Panc1 (cell line): ENCODE data around the gene SIRPA. TPM values are rescaled to one million over a fixed set of nuclear protein-coding genes. Genes with fewer than 3 reads are reported as not detected.

Source experiments
- ATAC-seq: fragments of 200-7000 bp; cut with Tn5 transposase; 2 replicates; pipeline ENCODE4 v1.9.1; 2020; ENCODE audit warnings: mild to moderate bottlenecking, moderate library complexity
- BruUV-seq: library from RNA; stranded (reverse); fragments of 400-500 nt; replicated peaks from 2 replicates; lab custom pipeline; 2021; lab: Mats Ljungman, UMichigan
- CTCF ChIA-PET: fragments of 300-600 bp; sonication (Branson Sonifier 250); formaldehyde crosslinking; loops from one replicate; lab custom pipeline; 2022; ENCODE audit warnings: antibody characterized with exemption; lab: Charles Lee
- POLR2A ChIA-PET: fragments of 300-600 bp; sonication (Branson Sonifier 250); formaldehyde crosslinking; loops from one replicate; lab custom pipeline; 2022; ENCODE audit warnings: antibody characterized with exemption; lab: Charles Lee
- DNase-seq: peaks from one replicate; pipeline ENCODE4 v3.0.0-alpha.2; 2010; ENCODE audit warnings: low read depth, low spot score
- H3K27ac ChIP-seq: 2 replicates; pipeline ENCODE4 v1.5.1; 2011; ENCODE audit warnings: mild to moderate bottlenecking, low read length, inconsistent platforms
- H3K27me3 ChIP-seq: fragments of 200-500 bp; sonication (Bioruptor generic); 2 replicates; pipeline ENCODE4 v1.6.0; 2014; ENCODE audit warnings: low read length, inconsistent platforms; ENCODE audit not compliant: control insufficient read depth, insufficient read depth
- H3K36me3 ChIP-seq: fragments of 200-500 bp; sonication (Bioruptor generic); 2 replicates; pipeline ENCODE4 v1.5.1; 2014; ENCODE audit warnings: inconsistent platforms, mild to moderate bottlenecking, low read length, moderate library complexity; ENCODE audit not compliant: control insufficient read depth, insufficient read depth
- H3K4me1 ChIP-seq: 2 replicates; pipeline ENCODE4 v1.5.1; 2011; ENCODE audit warnings: inconsistent platforms, mild to moderate bottlenecking, low read length, moderate library complexity; ENCODE audit not compliant: control insufficient read depth, insufficient read depth
- H3K4me3 ChIP-seq, 2 experiments: 2 replicates each; pipeline ENCODE4 v1.5.1; 2011 to 2012; ENCODE audit warnings: low read depth in 2 of 2, low read length in 2 of 2, mild to moderate bottlenecking in 2 of 2, inconsistent platforms in 1 of 2, moderate library complexity in 1 of 2
- H3K9me3 ChIP-seq: fragments of 200-500 bp; sonication (Bioruptor generic); 2 replicates; pipeline ENCODE4 v1.5.1; 2014; ENCODE audit warnings: low read depth, mild to moderate bottlenecking, inconsistent platforms, low read length, moderate library complexity; ENCODE audit not compliant: control insufficient read depth, insufficient read depth
- POLR2AphosphoS5 ChIP-seq: IDR thresholded peaks from 2 replicates; pipeline ENCODE4 v1.6.1; 2012; ENCODE audit warnings: mild to moderate bottlenecking, low read depth, low read length, moderate library complexity
- REST ChIP-seq, 2 experiments: IDR thresholded peaks; 2 replicates each; pipeline ENCODE4 v1.6.1; 2011 to 2012; ENCODE audit warnings: low read depth in 2 of 2, control low read depth in 1 of 2, low read length in 1 of 2, mild to moderate bottlenecking in 1 of 2, moderate library complexity in 1 of 2; ENCODE audit not compliant: insufficient read depth in 1 of 2
- SIN3A ChIP-seq: IDR thresholded peaks from 2 replicates; pipeline ENCODE4 v1.6.1; 2012; ENCODE audit warnings: low read depth, mild to moderate bottlenecking, low read length, moderate library complexity, borderline replicate concordance; ENCODE audit not compliant: insufficient read depth
- TCF7L2 ChIP-seq: IDR thresholded peaks from 2 replicates; pipeline ENCODE4 v1.6.1; 2011; ENCODE audit warnings: mild to moderate bottlenecking, low read depth, low read length, inconsistent platforms
- in situ Hi-C: cut with HindIII; loops from 2 replicates; pipeline ENCODE4 v1.10.0; 2016; ENCODE audit warnings: low sequenced_read_pairs, low pct_unique_long_range_greater_than_20kb
- intact Hi-C: fragments of 100-400 bp; cut with micrococcal nuclease; formaldehyde crosslinking; loops from one replicate; pipeline ENCODE4 v1.10.0; 2022; ENCODE audit not compliant: unreplicated experiment
- total RNA-seq: library from RNA; stranded (reverse); gene quantifications from one replicate; pipeline ENCODE4 v1.2.1, GENCODE V29; 2021; ENCODE audit not compliant: unreplicated experiment
- TF ChIP-seq, protein P1 (sequence below): fragments of 450-650 bp; IDR thresholded peaks from 2 replicates; pipeline ENCODE4 v1.5.1; 2017; ENCODE audit warnings: mild to moderate bottlenecking

SIRPA gene
- total RNA-seq, 1 experiment from 2014 or later, result 2.4 TPM

GRCh38 chr20:1930165-1930564 is 35.0 kb downstream of the SIRPA start:
- POLR2A ChIA-PET, result no interaction called here
- intact Hi-C loops, result no loop called here
- Histone ChIP-seq H3K4me1 (no peaks in the 10 kb centered on the region), H3K36me3 (no peaks in the 10 kb centered on the region), H3K27ac (no peak overlapping the region), H3K4me3 (no peak overlapping the region), H3K9me3 (no peaks in the 10 kb centered on the region), H3K27me3 (peaks cover 2% of the 10 kb centered on the region; the same call in 1 of the 2 replicates)
- TF ChIP-seq REST (IDR thresholded peaks at IDR 0.05; ENCODE audit: insufficient read depth in 1 of 2, low read depth in 2 of 2, low read length in 1 of 2) (no peak), TCF7L2 (no peak), POLR2AphosphoS5 (no peak), SIN3A (no peak)
- TF ChIP-seq, protein P1, sequence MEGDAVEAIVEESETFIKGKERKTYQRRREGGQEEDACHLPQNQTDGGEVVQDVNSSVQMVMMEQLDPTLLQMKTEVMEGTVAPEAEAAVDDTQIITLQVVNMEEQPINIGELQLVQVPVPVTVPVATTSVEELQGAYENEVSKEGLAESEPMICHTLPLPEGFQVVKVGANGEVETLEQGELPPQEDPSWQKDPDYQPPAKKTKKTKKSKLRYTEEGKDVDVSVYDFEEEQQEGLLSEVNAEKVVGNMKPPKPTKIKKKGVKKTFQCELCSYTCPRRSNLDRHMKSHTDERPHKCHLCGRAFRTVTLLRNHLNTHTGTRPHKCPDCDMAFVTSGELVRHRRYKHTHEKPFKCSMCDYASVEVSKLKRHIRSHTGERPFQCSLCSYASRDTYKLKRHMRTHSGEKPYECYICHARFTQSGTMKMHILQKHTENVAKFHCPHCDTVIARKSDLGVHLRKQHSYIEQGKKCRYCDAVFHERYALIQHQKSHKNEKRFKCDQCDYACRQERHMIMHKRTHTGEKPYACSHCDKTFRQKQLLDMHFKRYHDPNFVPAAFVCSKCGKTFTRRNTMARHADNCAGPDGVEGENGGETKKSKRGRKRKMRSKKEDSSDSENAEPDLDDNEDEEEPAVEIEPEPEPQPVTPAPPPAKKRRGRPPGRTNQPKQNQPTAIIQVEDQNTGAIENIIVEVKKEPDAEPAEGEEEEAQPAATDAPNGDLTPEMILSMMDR, result no peak
- ATAC-seq (no peak), DNase-seq (no peak)
- in situ Hi-C loops, result no loop called here
- CTCF ChIA-PET, result no interaction called here
- no TSS peak for BruUV-seq

GRCh38 chr20:1931830-1932229 is 36.6 kb downstream of the SIRPA start:
- Histone ChIP-seq H3K27ac (no peak overlapping the region), H3K9me3 (no peaks in the 10 kb centered on the region), H3K4me1 (no peaks in the 10 kb centered on the region), H3K36me3 (no peaks in the 10 kb centered on the region), H3K27me3 (peaks cover 2% of the 10 kb centered on the region; the same call in 1 of the 2 replicates), H3K4me3 (no peak overlapping the region)
- BruUV-seq, result no TSS peak
- in situ Hi-C loops (no loop called here), intact Hi-C loops (no loop called here)
- DNase-seq, result no peak
- POLR2A ChIA-PET, result no interaction called here
- TF ChIP-seq SIN3A (no peak), TCF7L2 (no peak), POLR2AphosphoS5 (no peak)
- TF ChIP-seq, protein P1, result no peak
- no peak for ATAC-seq
- CTCF ChIA-PET, result no interaction called here
